Heart right ventricle (tissue), 16 donors: Measurements from ENCODE around the gene NKD1. TPM values are rescaled to one million over a fixed set of nuclear protein-coding genes. Genes with fewer than 3 reads are reported as not detected.

Experiments used
- ATAC-seq, 8 donors: fragments of 200-7000 bp; cut with Tn5 transposase; one replicate each; pipeline ENCODE4 v1.9.1; 2020; ENCODE audit warnings: mild to moderate bottlenecking in 8 of 8, moderate library complexity in 8 of 8, moderate number of reproducible peaks in 1 of 8
- DNase-seq, 2 donors: peaks; one replicate each; pipeline ENCODE4 v3.0.0-alpha.2; 2020
- H3K27ac ChIP-seq, 10 donors: fragments of 200-600 bp; sonication (generic) in 2 of 10; one replicate each; pipeline versions ENCODE4 v1.5.0 to v1.8.0; 2020 to 2022; ENCODE audit warnings: mild to moderate bottlenecking in 3 of 10
- H3K27me3 ChIP-seq, 7 donors: fragments of 200-600 bp; one replicate each; pipeline ENCODE4 v1.8.0; 2021 to 2022; ENCODE audit warnings: mild to moderate bottlenecking in 2 of 7
- H3K36me3 ChIP-seq, 9 donors: fragments of 200-600 bp; sonication (generic) in 1 of 9; one replicate each; pipeline versions ENCODE4 v1.5.0 to v1.8.0; 2020 to 2022; ENCODE audit warnings: mild to moderate bottlenecking in 2 of 9
- H3K4me1 ChIP-seq, 9 donors: fragments of 200-600 bp; sonication (generic) in 1 of 9; one replicate each; pipeline versions ENCODE4 v1.5.0 to v1.8.0; 2020 to 2022; ENCODE audit warnings: mild to moderate bottlenecking in 4 of 9
- H3K4me3 ChIP-seq, 10 donors: fragments of 200-600 bp; sonication (generic) in 2 of 10; one replicate each; pipeline versions ENCODE4 v1.5.0 to v1.8.0; 2020 to 2022; ENCODE audit warnings: mild to moderate bottlenecking in 7 of 10, moderate library complexity in 2 of 10
- H3K9me3 ChIP-seq, 11 donors: fragments of 200-600 bp in 10 of 11; sonication (generic) in 2 of 11; one replicate each; pipeline versions ENCODE4 v1.5.0 to v1.8.0; 2013 to 2022; ENCODE audit warnings: mild to moderate bottlenecking in 2 of 11, control low read depth in 1 of 11, moderate library complexity in 1 of 11
- WGBS, 2 donors: extraction: QIAGEN DNeasy Blood & Tissue Kit; methylation state at CpG; one replicate each; pipeline ENCODE4 v1.1.7; 2013; ENCODE audit warnings: inconsistent platforms in 1 of 2; 5-methylcytosine and 5-hydroxymethylcytosine counted together
- intact Hi-C, 10 donors: fragments of 100-400 bp; cut with DNase I; formaldehyde crosslinking; loops; one replicate each; pipeline versions ENCODE4 v1.11.1 to v1.14.2; 2022
- polyA plus RNA-seq, 2 donors: library from polyadenylated mRNA; stranded (reverse); fragments of 200-250 nt; gene quantifications; one replicate each; pipeline ENCODE4 v1.2.3, GENCODE V29; 2013
- total RNA-seq, 10 donors: library from RNA; stranded (reverse); fragmentation: NEBNext Ultra II Directional in 3 of 10; extraction: Animal tissue kit (Norgen Biotek cat#: 25700) in 3 of 10; gene quantifications; one replicate each; pipeline versions ENCODE4 v1.2.1 to v1.2.4, GENCODE V29; 2021 to 2023
- TF ChIP-seq, protein P1 (sequence below), 9 donors: fragments of 200-600 bp; sonication (generic) in 2 of 9; IDR thresholded peaks; one replicate each; pipeline versions ENCODE4 v1.5.0 to v1.8.0; 2021 to 2022; ENCODE audit warnings: antibody characterized with exemption in 9 of 9, mild to moderate bottlenecking in 5 of 9, moderate library complexity in 1 of 9
- donor health status: Arrhythmogenic right ventricular cardiomyopathy.
- donor health status: ischemic (EF 13 %, LVEDD 7.1; RV severe dilation, severe dysfunction).
- donor health status: healthy with polysubstance abuse.
- donor health status: DM: no; HTN: yes; CAD: no.
- donor health status: DM: no; HTN: no; CAD: no.
- donor health status: ischemic (EF 25% LVEDD 6.9; RV normal size, moderate dysfunction).
- donor health status: ischemic (EF 25% LVEDD 5.7; RV mildly dilated, moderate dysfunction).
- donor health status: healthy.
- donor health status: DM: yes; HTN: yes; CAD: no.
- donor health status: Ischemic cardiomyopathy.
- donor health status: ischemic (EF 35%, LVEDD 5.7; RV mildly dilated, moderate dysfunction).
- donor health status: nonischemic (EF 11% LVEDD 7.7; RV severe dilation, severe dysfunction).
- donor health status: DM: yes; HTN: yes; CAD: no.
- donor health status: PGD.
- donor health status: ischemic (EF 29% LVEDD 5.4; RV normal size, mild dysfunction).
- donor health status: nonischemic (EF 23%, LVEDD 6.1; RV moderate dilation, normal function).

NKD1 gene
- total and polyA plus RNA-seq, 12 donors, result 0.22 to 1.1 (median 0.42) TPM

DNA sequence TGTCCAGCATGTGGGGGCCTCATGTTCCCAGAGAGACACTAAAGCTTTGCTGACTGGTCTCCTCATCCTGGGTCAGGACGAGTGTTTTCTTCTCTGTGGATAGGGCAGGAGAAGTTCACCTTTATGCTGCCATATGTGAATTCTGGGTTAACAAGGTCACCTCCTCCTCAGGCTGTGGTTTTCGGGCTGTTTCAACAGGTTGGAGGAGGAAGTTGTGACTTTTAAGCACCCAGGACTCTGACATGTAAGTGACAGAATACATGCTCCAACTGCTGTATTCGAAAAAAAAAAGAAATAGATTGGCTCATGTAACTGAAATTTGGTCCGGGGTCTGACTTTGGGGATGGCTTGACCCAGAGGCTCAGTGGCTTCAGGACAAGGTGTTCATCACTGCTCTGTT lies 78.7 kb downstream of the NKD1 start:
- no peak for ATAC-seq
- intact Hi-C loops, result loop anchor here in 1 of 10 donors (10.0 kb wide), 1 partner anchor 252 kb away; no protein-coding TSS in a partner anchor
- Histone ChIP-seq H3K9me3 (no peaks in the 10 kb centered on the region), H3K4me1 (peaks cover 0 to 13% (median 10%) of the 10 kb centered on the region in 9 donors), H3K27ac (no peak overlapping the region), H3K27me3 (no peaks in the 10 kb centered on the region), H3K36me3 (no peaks in the 10 kb centered on the region), H3K4me3 (no peak overlapping the region)
- TF ChIP-seq, protein P1, sequence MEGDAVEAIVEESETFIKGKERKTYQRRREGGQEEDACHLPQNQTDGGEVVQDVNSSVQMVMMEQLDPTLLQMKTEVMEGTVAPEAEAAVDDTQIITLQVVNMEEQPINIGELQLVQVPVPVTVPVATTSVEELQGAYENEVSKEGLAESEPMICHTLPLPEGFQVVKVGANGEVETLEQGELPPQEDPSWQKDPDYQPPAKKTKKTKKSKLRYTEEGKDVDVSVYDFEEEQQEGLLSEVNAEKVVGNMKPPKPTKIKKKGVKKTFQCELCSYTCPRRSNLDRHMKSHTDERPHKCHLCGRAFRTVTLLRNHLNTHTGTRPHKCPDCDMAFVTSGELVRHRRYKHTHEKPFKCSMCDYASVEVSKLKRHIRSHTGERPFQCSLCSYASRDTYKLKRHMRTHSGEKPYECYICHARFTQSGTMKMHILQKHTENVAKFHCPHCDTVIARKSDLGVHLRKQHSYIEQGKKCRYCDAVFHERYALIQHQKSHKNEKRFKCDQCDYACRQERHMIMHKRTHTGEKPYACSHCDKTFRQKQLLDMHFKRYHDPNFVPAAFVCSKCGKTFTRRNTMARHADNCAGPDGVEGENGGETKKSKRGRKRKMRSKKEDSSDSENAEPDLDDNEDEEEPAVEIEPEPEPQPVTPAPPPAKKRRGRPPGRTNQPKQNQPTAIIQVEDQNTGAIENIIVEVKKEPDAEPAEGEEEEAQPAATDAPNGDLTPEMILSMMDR (IDR thresholded peaks at IDR 0.05), result no peak
- no peak for DNase-seq
- 49 to 61% methylated on average over 4 of the region's 4 CpGs for WGBS, 2 donors

DNA sequence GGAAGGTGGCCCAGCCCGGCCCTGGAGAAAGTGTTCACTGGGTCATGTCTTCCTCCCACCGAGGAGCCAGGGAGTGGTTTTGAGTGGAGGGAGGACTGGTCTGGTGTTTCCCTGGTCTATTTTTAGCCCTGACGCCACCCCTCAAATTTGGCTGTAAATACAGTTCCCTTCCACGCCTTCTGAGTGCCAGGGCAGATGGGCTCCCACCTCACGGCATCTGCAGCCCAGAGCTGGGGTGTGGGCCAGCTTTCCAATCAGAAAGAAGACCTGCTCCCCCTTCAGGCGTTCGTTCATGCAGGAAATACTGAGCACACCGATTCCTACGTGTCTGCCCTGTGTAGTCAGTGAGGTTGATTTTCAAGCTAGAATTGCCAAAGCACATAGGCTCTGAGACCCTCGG lies 79.2 kb downstream of the NKD1 start:
- Histone ChIP-seq H3K27ac (no peak overlapping the region), H3K27me3 (no peaks in the 10 kb centered on the region)
- ATAC-seq, result peak; percentile 71 to 90 (median 83)

GRCh38 chr16:50628156-50628802 lies 80.1 kb downstream of the NKD1 start:
- TF ChIP-seq, protein P1 (IDR thresholded peaks at IDR 0.05), result no peak
- no peaks in the 10 kb centered on the region for H3K9me3 ChIP-seq
- intact Hi-C loops, result loop anchor here in 1 of 10 donors (10.0 kb wide), 1 partner anchor 253 kb away; no protein-coding TSS in a partner anchor
- H3K36me3 ChIP-seq, result no peaks in the 10 kb centered on the region
- no peak overlapping the region for H3K4me3 ChIP-seq
- no peaks in the 10 kb centered on the region for H3K27me3 ChIP-seq
- ATAC-seq (no peak), DNase-seq (no peak)
- peaks cover 0 to 13% (median 10%) of the 10 kb centered on the region in 9 donors for H3K4me1 ChIP-seq
- no peak overlapping the region for H3K27ac ChIP-seq
- WGBS, 2 donors, result 97 to 98% methylated on average over 9 of the region's 9 CpGs

More for the DNA sequence above, 79.2 kb downstream of the NKD1 start:
- peaks cover 0 to 13% (median 10%) of the 10 kb centered on the region in 9 donors for H3K4me1 ChIP-seq
- H3K9me3 ChIP-seq, result no peaks in the 10 kb centered on the region
- no peak overlapping the region for H3K4me3 ChIP-seq
- no peaks in the 10 kb centered on the region for H3K36me3 ChIP-seq
- 5 to 11% methylated on average over 10 of the region's 10 CpGs for WGBS, 2 donors
- TF ChIP-seq, protein P1 (IDR thresholded peaks at IDR 0.05), result peak in 8 of 9 donors; percentile 13 to 60 (median 42)
- peak; percentile 39 to 59 for DNase-seq
- intact Hi-C loops, result loop anchor here in 1 of 10 donors (10.0 kb wide), 1 partner anchor 253 kb away; no protein-coding TSS in a partner anchor

GRCh38 chr16:50629334-50629733 lies 81.1 kb downstream of the NKD1 start:
- Histone ChIP-seq H3K4me3 (no peak overlapping the region), H3K27me3 (no peaks in the 10 kb centered on the region), H3K27ac (no peak overlapping the region), H3K9me3 (no peaks in the 10 kb centered on the region), H3K4me1 (peaks cover 0 to 13% (median 10%) of the 10 kb centered on the region in 9 donors), H3K36me3 (no peaks in the 10 kb centered on the region)
- ATAC-seq (no peak), DNase-seq (no peak)
- WGBS, 2 donors, result 81 to 83% methylated on average over 4 of the region's 4 CpGs
- intact Hi-C loops, result loop anchor here in 1 of 10 donors (10.0 kb wide), 1 partner anchor 255 kb away; no protein-coding TSS in a partner anchor
- TF ChIP-seq, protein P1 (IDR thresholded peaks at IDR 0.05), result no peak
